Transverse colon (tissue), 4 donors: ENCODE results near the gene LRFN2.

ENCODE experiments used
- EP300 ChIP-seq: sonication (generic); formaldehyde crosslinking; IDR thresholded peaks from one replicate; pipeline ENCODE4 v1.6.1; 2017; ENCODE audit warnings: antibody characterized with exemption, low read depth
- POLR2AphosphoS5 ChIP-seq, 3 donors: sonication (generic); formaldehyde crosslinking; IDR thresholded peaks; one replicate each; pipeline ENCODE4 v1.6.1; 2016; ENCODE audit warnings: antibody characterized with exemption in 3 of 3
- TF ChIP-seq, protein P1 (sequence below), 5 experiments: fragments of 200-600 bp in 3 of 5; fragments of 450-650 bp in 2 of 5; sonication (generic) in 3 of 5; IDR thresholded peaks; 1 replicate in 2 of 5; 2 replicates in 3 of 5; pipeline ENCODE4 v1.5.1; 2016 to 2017; ENCODE audit warnings: antibody characterized with exemption in 5 of 5, inconsistent platforms in 3 of 5, mild to moderate bottlenecking in 2 of 5, moderate library complexity in 1 of 5

DNA sequence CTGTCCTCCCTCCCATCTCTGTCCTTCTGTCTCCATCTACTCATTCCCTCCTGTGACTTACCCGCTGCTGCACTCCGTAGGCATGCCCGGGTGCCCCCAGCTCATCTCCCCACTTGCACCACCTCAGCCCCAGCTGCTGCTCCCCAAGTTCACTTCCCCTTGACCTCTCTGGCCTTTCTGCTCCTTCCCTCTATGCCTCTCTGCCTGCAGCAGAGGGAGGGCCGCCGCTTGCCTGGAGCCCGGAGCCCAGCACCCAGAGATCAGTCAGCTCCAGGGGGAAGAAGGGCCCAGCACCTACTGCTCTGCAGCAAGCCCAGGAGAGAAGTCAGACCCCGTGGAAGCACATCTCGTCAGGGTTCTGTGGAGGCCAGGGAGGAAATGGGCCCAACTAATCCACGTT lies 97.4 kb downstream of the LRFN2 start:
- TF ChIP-seq, protein P1, sequence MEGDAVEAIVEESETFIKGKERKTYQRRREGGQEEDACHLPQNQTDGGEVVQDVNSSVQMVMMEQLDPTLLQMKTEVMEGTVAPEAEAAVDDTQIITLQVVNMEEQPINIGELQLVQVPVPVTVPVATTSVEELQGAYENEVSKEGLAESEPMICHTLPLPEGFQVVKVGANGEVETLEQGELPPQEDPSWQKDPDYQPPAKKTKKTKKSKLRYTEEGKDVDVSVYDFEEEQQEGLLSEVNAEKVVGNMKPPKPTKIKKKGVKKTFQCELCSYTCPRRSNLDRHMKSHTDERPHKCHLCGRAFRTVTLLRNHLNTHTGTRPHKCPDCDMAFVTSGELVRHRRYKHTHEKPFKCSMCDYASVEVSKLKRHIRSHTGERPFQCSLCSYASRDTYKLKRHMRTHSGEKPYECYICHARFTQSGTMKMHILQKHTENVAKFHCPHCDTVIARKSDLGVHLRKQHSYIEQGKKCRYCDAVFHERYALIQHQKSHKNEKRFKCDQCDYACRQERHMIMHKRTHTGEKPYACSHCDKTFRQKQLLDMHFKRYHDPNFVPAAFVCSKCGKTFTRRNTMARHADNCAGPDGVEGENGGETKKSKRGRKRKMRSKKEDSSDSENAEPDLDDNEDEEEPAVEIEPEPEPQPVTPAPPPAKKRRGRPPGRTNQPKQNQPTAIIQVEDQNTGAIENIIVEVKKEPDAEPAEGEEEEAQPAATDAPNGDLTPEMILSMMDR (IDR thresholded peaks at IDR 0.05): no peak
- TF ChIP-seq EP300 (no peak), POLR2AphosphoS5 (IDR thresholded peaks at IDR 0.05) (no peak)
